Measurements from ENCODE around the gene AMDHD2.

The AMDHD2 gene

DNA sequence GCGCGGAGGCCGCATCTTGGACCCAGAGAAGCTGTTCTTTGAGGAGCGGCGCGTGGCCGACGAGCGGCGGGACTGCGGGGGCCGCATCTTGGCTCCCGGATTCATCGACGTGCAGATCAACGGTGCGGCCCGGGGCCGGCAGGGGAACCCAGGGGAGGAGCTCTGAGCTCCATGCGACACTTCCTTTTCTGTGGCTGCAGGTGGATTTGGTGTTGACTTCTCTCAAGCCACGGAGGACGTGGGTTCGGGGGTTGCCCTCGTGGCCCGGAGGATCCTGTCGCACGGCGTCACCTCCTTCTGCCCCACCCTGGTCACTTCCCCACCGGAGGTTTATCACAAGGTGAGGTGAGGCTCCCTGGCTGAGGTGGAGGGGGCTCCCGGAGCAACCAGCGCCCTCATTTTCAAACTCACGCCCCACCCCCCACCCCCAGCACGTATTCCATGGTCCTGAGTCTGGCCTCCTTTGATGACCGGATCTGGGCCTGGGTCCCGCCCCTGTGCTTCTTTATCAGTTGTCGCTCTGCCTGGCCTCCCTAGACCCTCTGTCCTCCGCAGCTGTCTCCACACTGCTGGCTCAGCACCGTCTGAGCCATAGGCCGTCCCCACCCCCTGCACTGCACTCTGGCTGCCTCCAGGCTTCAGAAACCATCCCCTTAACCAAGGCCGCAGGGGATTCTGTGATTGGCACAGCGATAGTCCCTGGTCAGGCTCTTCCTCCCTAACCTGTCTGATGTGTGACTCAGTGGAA lies 787 bp downstream of the AMDHD2 start:
- peak overlapping the region; percentile 83 for H3K4me3 ChIP-seq (ENCODE audit: insufficient read length, low read depth)
- DNase-seq (ENCODE audit: low read depth, low spot score): no peak
- H3K27me3 ChIP-seq (ENCODE audit: insufficient read depth, insufficient read length): no peaks in the 10 kb centered on the region
- TF ChIP-seq YY1 (IDR thresholded peaks at IDR 0.05; ENCODE audit: insufficient read depth, insufficient read length): no peak
- no peak for TF ChIP-seq SUZ12 (IDR thresholded peaks at IDR 0.05; ENCODE audit: extremely low read depth, insufficient read depth, insufficient read length)
- no peak for TF ChIP-seq ZNF274 (IDR thresholded peaks at IDR 0.05; ENCODE audit: low read depth, low read length)
- no peaks in the 10 kb centered on the region for H3K9me3 ChIP-seq (ENCODE audit: insufficient read depth, low read length)
- H3K36me3 ChIP-seq (ENCODE audit: insufficient read depth, insufficient read length, low read length): peaks cover 71% of the 10 kb centered on the region
- H3K9ac ChIP-seq (ENCODE audit: insufficient read length, low read depth): peak overlapping the region; percentile 91
- peaks cover 6% of the 10 kb centered on the region for H3K4me1 ChIP-seq (ENCODE audit: insufficient read depth, insufficient read length)

DNA sequence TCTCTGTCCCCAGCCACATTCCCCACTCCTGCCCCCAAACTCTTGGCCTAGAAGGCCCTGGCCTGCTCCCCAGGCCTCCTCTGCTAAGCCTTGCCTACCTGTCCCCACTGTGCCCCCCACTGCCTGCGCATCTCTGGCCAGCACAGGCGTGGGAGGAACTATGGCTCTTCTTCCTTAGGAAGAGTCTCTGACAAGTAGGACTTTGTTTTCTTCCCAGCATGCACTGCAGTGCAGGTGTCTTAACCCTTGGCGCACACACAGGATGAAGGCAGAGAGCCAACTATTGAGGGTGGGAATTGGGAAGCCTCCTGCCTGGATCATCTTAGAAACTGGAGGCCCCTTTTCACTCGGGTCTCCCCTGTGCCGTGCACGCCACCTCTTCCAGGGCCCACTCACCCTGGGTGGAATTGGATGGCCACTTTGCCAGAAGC lies 3.6 kb downstream of the AMDHD2 start:
- DNase-seq (ENCODE audit: low read depth, low spot score): no peak
- H3K36me3 ChIP-seq (ENCODE audit: insufficient read depth, insufficient read length, low read length): peaks cover 77% of the 10 kb centered on the region
- H3K4me1 ChIP-seq (ENCODE audit: insufficient read depth, insufficient read length): peaks cover 6% of the 10 kb centered on the region
- H3K9ac ChIP-seq (ENCODE audit: insufficient read length, low read depth): no peak overlapping the region
- H3K4me3 ChIP-seq (ENCODE audit: insufficient read length, low read depth): no peak overlapping the region
- TF ChIP-seq ZNF274 (IDR thresholded peaks at IDR 0.05; ENCODE audit: low read depth, low read length) (no peak), YY1 (IDR thresholded peaks at IDR 0.05; ENCODE audit: insufficient read depth, insufficient read length) (no peak), SUZ12 (IDR thresholded peaks at IDR 0.05; ENCODE audit: extremely low read depth, insufficient read depth, insufficient read length) (no peak)
- no peaks in the 10 kb centered on the region for H3K27me3 ChIP-seq (ENCODE audit: insufficient read depth, insufficient read length)
- no peaks in the 10 kb centered on the region for H3K9me3 ChIP-seq (ENCODE audit: insufficient read depth, low read length)

DNA sequence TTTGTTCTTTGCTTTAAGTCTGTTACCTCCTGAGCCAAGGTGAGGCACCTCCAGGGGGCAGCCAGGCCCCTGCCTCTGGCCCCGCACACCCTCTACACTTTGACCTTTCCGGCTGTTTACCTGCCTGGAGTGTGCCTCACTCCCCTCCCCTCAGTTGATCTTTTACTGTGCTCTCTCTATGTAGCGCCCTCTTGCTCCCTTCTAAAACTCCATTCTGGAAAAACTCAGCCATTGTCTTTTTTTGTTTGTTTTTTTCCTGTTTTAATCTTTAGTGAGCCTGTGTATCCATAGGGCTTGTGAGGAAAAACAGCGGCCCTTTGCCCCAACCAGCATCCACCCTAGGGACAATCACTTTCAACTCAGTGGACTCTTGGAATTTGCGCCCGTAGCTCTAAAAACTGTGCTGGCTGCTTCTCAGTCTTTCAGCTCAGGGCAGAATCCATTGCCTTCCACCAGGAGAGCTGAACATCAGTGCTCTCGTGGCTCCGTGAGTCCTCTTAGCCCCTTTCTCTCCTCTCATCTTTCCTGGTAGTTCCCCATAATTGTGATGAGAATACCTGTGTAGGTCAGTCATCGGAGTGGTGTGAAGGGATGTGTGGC lies 4.3 kb downstream of the AMDHD2 start:
- Histone ChIP-seq H3K4me3 (ENCODE audit: insufficient read length, low read depth) (no peak overlapping the region), H3K9ac (ENCODE audit: insufficient read length, low read depth) (no peak overlapping the region), H3K27me3 (ENCODE audit: insufficient read depth, insufficient read length) (no peaks in the 10 kb centered on the region), H3K9me3 (ENCODE audit: insufficient read depth, low read length) (no peaks in the 10 kb centered on the region), H3K36me3 (ENCODE audit: insufficient read depth, insufficient read length, low read length) (peaks cover 77% of the 10 kb centered on the region), H3K4me1 (ENCODE audit: insufficient read depth, insufficient read length) (peaks cover 6% of the 10 kb centered on the region)
- no peak for TF ChIP-seq SUZ12 (IDR thresholded peaks at IDR 0.05; ENCODE audit: extremely low read depth, insufficient read depth, insufficient read length)
- TF ChIP-seq ZNF274 (IDR thresholded peaks at IDR 0.05; ENCODE audit: low read depth, low read length): no peak
- no peak for TF ChIP-seq YY1 (IDR thresholded peaks at IDR 0.05; ENCODE audit: insufficient read depth, insufficient read length)
- DNase-seq (ENCODE audit: low read depth, low spot score): no peak

DNA sequence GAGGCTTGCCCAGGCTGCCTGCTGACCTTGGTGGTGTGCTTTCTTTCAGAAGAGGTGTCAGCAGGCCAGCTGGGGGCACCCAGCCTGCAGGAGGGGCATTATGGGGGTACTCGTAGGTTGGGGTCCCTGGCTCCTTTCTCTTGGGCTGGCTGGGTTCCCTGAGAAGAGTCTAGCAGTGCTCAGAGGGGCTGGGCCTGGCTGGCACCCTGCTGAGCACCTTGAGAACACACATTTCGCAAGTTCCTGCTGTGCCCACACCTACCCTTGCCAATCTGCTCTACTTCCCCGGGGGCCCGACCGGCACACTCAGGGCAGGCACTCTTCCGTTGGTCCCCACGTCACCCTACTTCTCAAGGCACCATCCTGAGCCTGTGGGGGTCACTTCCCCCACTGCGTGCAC lies 6.0 kb downstream of the AMDHD2 start:
- no peak overlapping the region for H3K4me3 ChIP-seq (ENCODE audit: insufficient read length, low read depth)
- DNase-seq (ENCODE audit: low read depth, low spot score): no peak
- peaks cover 9% of the 10 kb centered on the region for H3K4me1 ChIP-seq (ENCODE audit: insufficient read depth, insufficient read length)
- peaks cover 87% of the 10 kb centered on the region for H3K36me3 ChIP-seq (ENCODE audit: insufficient read depth, insufficient read length, low read length)
- no peaks in the 10 kb centered on the region for H3K9me3 ChIP-seq (ENCODE audit: insufficient read depth, low read length)
- TF ChIP-seq YY1 (IDR thresholded peaks at IDR 0.05; ENCODE audit: insufficient read depth, insufficient read length) (no peak), SUZ12 (IDR thresholded peaks at IDR 0.05; ENCODE audit: extremely low read depth, insufficient read depth, insufficient read length) (no peak), ZNF274 (IDR thresholded peaks at IDR 0.05; ENCODE audit: low read depth, low read length) (no peak)
- H3K9ac ChIP-seq (ENCODE audit: insufficient read length, low read depth): peak overlapping the region; percentile 61
- H3K27me3 ChIP-seq (ENCODE audit: insufficient read depth, insufficient read length): no peaks in the 10 kb centered on the region

DNA sequence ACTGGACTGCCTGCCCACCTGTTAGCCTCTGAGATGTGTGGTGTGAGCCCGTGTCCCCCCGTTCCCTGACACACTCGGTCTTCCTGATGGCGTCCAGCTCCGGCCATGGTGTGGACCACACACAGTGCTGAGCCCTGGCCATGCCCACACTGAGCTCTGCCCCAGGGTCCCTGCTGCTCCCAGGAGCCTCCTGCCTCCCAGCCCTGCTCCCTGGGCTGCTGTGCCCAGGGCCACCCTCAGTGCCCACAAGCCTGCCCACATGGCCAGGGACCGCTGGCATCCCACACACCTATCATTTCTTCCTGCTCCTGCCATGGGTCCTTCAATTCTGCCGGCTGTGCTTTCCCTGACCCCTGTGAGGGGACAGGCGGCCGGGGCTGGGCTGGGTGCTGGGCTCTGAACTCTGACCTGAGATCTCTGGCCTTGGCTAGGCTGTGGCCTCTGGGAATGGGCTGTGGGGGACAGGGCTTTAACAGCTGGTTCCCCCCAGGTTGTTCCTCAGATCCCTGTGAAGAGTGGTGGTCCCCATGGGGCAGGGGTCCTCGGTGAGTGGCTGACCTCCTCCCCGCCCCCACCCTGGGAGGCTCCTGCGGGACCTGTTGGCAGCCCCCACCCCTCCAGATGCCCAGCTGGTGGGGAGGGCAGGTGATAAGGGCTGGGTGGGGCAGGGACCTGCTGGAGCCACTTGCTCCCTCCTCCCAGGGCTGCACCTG lies 7.1 kb downstream of the AMDHD2 start:
- Histone ChIP-seq H3K4me1 (ENCODE audit: insufficient read depth, insufficient read length) (peaks cover 11% of the 10 kb centered on the region), H3K9ac (ENCODE audit: insufficient read length, low read depth) (no peak overlapping the region), H3K4me3 (ENCODE audit: insufficient read length, low read depth) (no peak overlapping the region), H3K27me3 (ENCODE audit: insufficient read depth, insufficient read length) (no peaks in the 10 kb centered on the region), H3K9me3 (ENCODE audit: insufficient read depth, low read length) (no peaks in the 10 kb centered on the region), H3K36me3 (ENCODE audit: insufficient read depth, insufficient read length, low read length) (peaks cover 81% of the 10 kb centered on the region)
- TF ChIP-seq ZNF274 (IDR thresholded peaks at IDR 0.05; ENCODE audit: low read depth, low read length) (no peak), SUZ12 (IDR thresholded peaks at IDR 0.05; ENCODE audit: extremely low read depth, insufficient read depth, insufficient read length) (no peak), YY1 (IDR thresholded peaks at IDR 0.05; ENCODE audit: insufficient read depth, insufficient read length) (no peak)
- DNase-seq (ENCODE audit: low read depth, low spot score): no peak

DNA sequence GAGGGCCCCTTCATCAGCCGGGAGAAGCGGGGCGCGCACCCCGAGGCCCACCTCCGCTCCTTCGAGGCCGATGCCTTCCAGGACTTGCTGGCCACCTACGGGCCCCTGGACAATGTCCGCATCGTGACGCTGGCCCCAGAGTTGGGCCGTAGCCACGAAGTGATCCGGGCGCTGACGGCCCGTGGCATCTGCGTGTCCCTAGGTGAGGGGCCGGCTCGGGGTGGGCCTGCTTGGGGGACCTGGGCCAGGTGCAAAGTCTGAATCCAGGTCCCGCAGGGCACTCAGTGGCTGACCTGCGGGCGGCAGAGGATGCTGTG lies 7.6 kb downstream of the AMDHD2 start:
- H3K4me1 ChIP-seq (ENCODE audit: insufficient read depth, insufficient read length): peaks cover 11% of the 10 kb centered on the region
- no peaks in the 10 kb centered on the region for H3K9me3 ChIP-seq (ENCODE audit: insufficient read depth, low read length)
- H3K9ac ChIP-seq (ENCODE audit: insufficient read length, low read depth): no peak overlapping the region
- DNase-seq (ENCODE audit: low read depth, low spot score): no peak
- no peak overlapping the region for H3K4me3 ChIP-seq (ENCODE audit: insufficient read length, low read depth)
- no peaks in the 10 kb centered on the region for H3K27me3 ChIP-seq (ENCODE audit: insufficient read depth, insufficient read length)
- peaks cover 77% of the 10 kb centered on the region for H3K36me3 ChIP-seq (ENCODE audit: insufficient read depth, insufficient read length, low read length)
- TF ChIP-seq YY1 (IDR thresholded peaks at IDR 0.05; ENCODE audit: insufficient read depth, insufficient read length) (no peak), SUZ12 (IDR thresholded peaks at IDR 0.05; ENCODE audit: extremely low read depth, insufficient read depth, insufficient read length) (no peak), ZNF274 (IDR thresholded peaks at IDR 0.05; ENCODE audit: low read depth, low read length) (no peak)
